Mesothelial cell of epicardium (in vitro differentiated cells): ENCODE measurements around the gene ERBIN. TPM values are rescaled to one million over a fixed set of nuclear protein-coding genes. Genes with fewer than 3 reads are reported as not detected.

Experiments used
- DNase-seq, 2 experiments: peaks; one replicate each; pipeline ENCODE4 v3.0.0; 2021; ENCODE audit warnings: low spot score in 2 of 2; ENCODE audit not compliant: unreplicated experiment in 2 of 2
- H3K27ac Mint-ChIP-seq: 2 replicates; pipeline ENCODE4 v1.8.0; 2021; ENCODE audit warnings: mixed read lengths
- H3K27me3 Mint-ChIP-seq: 2 replicates; pipeline ENCODE4 v1.8.0; 2021; ENCODE audit warnings: low read depth, mixed read lengths
- H3K36me3 Mint-ChIP-seq: 2 replicates; pipeline ENCODE4 v1.8.0; 2021; ENCODE audit warnings: mixed read lengths
- H3K4me1 Mint-ChIP-seq: 2 replicates; pipeline ENCODE4 v1.8.0; 2021; ENCODE audit warnings: mixed read lengths
- H3K4me3 Mint-ChIP-seq: 2 replicates; pipeline ENCODE4 v1.8.0; 2021; ENCODE audit warnings: mild to moderate bottlenecking, moderate library complexity, mixed read lengths
- H3K9me3 Mint-ChIP-seq: 2 replicates; pipeline ENCODE4 v1.8.0; 2021; ENCODE audit warnings: mixed read lengths
- total RNA-seq: library from RNA; stranded (reverse); gene quantifications from 3 replicates; pipeline ENCODE4 v1.2.1, GENCODE V29; 2021
- TF ChIP-seq, protein P1 (sequence below): fragments of 200-600 bp; sonication (generic); IDR thresholded peaks from one replicate; pipeline ENCODE4 v1.5.0; 2021; ENCODE audit warnings: antibody characterized with exemption; ENCODE audit not compliant: unreplicated experiment

Gene ERBIN
- total RNA-seq, 1 donor from 2014 or later = 81.8 TPM

DNA sequence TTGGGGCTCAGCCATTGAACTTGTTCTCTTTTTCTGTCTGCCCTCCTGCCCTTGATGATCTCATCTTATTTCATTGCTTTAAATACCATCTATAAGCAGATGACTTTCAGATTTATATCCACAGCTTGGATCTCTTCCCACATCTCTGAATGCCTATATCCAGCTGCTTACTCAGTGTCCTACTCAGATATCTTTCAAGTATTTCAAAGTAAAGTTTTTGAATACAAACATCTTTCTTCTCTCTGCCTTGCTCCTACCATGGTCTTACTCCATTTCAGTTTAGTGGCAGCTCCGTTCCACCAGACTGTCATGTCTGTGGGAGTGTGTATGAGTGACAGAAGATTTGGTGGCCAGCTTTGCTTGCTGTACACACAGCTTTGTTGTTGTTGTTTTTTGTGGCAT is 59.7 kb downstream of the ERBIN start:
- peaks cover 28% of the 10 kb centered on the region for H3K4me1 Mint-ChIP-seq
- no peaks in the 10 kb centered on the region for H3K27me3 Mint-ChIP-seq
- no peaks in the 10 kb centered on the region for H3K9me3 Mint-ChIP-seq
- H3K27ac Mint-ChIP-seq = peak overlapping the region; percentile 67
- no peak for DNase-seq
- TF ChIP-seq, protein P1, sequence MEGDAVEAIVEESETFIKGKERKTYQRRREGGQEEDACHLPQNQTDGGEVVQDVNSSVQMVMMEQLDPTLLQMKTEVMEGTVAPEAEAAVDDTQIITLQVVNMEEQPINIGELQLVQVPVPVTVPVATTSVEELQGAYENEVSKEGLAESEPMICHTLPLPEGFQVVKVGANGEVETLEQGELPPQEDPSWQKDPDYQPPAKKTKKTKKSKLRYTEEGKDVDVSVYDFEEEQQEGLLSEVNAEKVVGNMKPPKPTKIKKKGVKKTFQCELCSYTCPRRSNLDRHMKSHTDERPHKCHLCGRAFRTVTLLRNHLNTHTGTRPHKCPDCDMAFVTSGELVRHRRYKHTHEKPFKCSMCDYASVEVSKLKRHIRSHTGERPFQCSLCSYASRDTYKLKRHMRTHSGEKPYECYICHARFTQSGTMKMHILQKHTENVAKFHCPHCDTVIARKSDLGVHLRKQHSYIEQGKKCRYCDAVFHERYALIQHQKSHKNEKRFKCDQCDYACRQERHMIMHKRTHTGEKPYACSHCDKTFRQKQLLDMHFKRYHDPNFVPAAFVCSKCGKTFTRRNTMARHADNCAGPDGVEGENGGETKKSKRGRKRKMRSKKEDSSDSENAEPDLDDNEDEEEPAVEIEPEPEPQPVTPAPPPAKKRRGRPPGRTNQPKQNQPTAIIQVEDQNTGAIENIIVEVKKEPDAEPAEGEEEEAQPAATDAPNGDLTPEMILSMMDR = no peak
- no peak overlapping the region for H3K4me3 Mint-ChIP-seq
- peaks cover 10% of the 10 kb centered on the region for H3K36me3 Mint-ChIP-seq

DNA sequence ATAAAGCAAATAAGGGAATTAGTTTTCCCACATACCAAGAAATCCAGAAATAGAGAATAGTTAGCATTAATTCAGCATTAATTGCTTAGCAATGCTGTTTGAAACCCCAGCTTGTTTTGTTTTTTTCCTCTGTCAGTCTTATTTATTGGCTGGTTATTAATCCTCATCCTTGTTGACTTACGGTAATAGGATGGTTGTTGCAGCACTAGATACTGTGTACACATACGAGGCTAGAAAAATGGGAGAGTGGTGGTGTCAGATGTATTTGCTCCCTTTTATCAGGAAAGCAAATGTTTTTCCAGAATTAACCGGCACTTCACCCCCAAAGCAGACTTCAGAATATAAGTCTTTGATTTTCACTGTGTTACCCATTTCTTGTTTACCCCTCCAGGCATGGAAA is 60.4 kb downstream of the ERBIN start:
- Mint-ChIP-seq H3K4me3 (no peak overlapping the region), H3K4me1 (peaks cover 28% of the 10 kb centered on the region), H3K36me3 (peaks cover 9% of the 10 kb centered on the region), H3K27me3 (no peaks in the 10 kb centered on the region), H3K27ac (peak overlapping the region; percentile 40), H3K9me3 (no peaks in the 10 kb centered on the region)
- DNase-seq = no peak
- TF ChIP-seq, protein P1 = no peak

DNA sequence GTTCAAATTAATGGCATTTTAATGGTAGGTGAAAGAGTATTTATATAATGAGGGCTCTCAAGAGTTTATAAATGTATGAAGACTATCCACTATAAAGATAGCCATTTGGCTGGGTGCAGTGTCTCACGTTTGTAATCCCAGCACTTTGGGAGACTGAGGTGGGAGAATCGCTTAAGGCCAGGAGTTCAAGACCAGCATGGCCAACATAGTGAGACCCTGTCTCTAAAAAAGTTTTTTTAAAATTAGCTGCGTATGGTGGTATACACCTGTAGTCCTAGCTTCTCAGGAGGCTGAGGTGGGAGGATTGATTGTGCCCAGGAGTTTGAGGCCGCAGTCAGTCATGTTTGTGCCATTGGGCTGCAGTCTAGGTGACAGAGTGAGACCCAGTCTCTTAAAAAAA is 61.6 kb downstream of the ERBIN start:
- H3K9me3 Mint-ChIP-seq = no peaks in the 10 kb centered on the region
- DNase-seq = no peak
- TF ChIP-seq, protein P1 = no peak
- no peaks in the 10 kb centered on the region for H3K27me3 Mint-ChIP-seq
- peaks cover 24% of the 10 kb centered on the region for H3K4me1 Mint-ChIP-seq
- no peak overlapping the region for H3K4me3 Mint-ChIP-seq
- H3K36me3 Mint-ChIP-seq = peaks cover 8% of the 10 kb centered on the region
- no peak overlapping the region for H3K27ac Mint-ChIP-seq

DNA sequence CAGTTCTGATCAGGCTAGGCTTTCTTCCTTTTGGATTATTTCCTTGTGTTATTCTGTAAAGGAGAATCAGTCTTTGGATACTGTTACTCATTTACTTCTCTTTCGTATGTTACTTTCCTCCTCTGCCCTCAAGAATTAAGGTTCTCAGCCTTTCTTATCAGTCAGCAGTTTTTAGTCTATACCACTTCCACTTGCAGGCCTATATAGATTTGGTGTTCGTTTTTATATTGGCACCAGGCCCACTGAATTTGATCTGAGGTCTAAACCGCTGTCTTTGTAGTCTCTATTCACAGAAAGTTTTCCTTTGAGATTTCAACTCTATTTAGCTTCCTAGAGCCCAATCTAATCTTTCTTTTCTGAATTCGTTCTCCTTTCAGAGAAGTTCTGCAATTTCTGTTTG is 62.8 kb downstream of the ERBIN start:
- H3K27me3 Mint-ChIP-seq = no peaks in the 10 kb centered on the region

DNA sequence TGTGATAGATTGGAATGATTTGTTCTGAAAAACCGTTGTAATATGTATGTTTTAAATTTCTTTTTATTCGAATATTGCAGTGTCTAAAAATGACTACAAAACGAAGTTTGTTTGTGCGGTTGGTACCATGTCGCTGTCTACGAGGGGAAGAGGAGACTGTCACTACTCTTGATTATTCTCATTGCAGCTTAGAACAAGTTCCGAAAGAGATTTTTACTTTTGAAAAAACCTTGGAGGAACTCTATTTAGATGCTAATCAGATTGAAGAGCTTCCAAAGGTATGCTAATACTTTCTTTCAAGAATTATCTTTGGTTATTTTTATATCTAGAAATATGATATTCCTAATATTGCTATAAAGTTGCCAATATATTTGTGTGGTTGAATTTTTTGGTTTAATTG is 66.3 kb downstream of the ERBIN start:
- no peak overlapping the region for H3K4me3 Mint-ChIP-seq
- peaks cover 26% of the 10 kb centered on the region for H3K36me3 Mint-ChIP-seq
- no peaks in the 10 kb centered on the region for H3K9me3 Mint-ChIP-seq
- H3K27me3 Mint-ChIP-seq = no peaks in the 10 kb centered on the region
- peak overlapping the region; percentile 25 for H3K27ac Mint-ChIP-seq
- no peak for DNase-seq
- peaks cover 5% of the 10 kb centered on the region for H3K4me1 Mint-ChIP-seq
- TF ChIP-seq, protein P1 = no peak

More for the DNA sequence above, 62.8 kb downstream of the ERBIN start:
- no peaks in the 10 kb centered on the region for H3K9me3 Mint-ChIP-seq
- DNase-seq = no peak
- H3K36me3 Mint-ChIP-seq = peaks cover 8% of the 10 kb centered on the region
- H3K4me1 Mint-ChIP-seq = peaks cover 24% of the 10 kb centered on the region
- H3K27ac Mint-ChIP-seq = no peak overlapping the region
- no peak overlapping the region for H3K4me3 Mint-ChIP-seq
- TF ChIP-seq, protein P1 = no peak

DNA sequence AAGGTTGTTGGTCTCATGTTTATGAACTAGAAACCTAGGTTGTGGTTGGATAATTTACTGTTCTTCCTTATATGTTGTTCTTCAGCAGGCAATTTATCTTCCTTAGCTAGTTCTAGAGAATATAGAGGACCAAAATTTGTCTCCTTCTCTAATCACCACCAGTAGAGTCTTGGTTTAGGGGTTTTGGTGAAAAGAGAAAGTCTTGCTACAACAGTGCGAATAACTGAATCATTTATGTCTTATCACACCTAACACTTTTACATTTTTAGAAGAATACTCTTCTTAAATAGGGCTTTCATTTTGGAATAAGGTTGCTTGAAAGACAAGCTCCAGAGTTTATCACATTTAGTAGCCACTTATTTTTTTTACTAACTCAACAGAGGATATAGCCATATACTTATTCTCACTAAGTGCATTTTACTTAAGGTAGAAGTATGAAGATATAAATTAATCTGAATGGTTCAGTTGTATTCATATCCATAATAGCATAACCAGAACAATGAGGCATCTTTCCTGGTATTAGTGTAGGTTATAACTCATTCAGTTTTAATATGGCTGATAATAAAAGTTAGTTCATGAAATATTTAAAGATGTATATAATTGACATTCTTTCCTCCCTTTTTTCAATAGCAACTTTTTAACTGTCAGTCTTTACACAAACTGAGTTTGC is 67.9 kb downstream of the ERBIN start:
- no peaks in the 10 kb centered on the region for H3K9me3 Mint-ChIP-seq
- H3K36me3 Mint-ChIP-seq = peaks cover 22% of the 10 kb centered on the region
- peaks cover 1% of the 10 kb centered on the region for H3K4me1 Mint-ChIP-seq
- no peaks in the 10 kb centered on the region for H3K27me3 Mint-ChIP-seq
- no peak overlapping the region for H3K4me3 Mint-ChIP-seq
- DNase-seq = no peak
- TF ChIP-seq, protein P1 = no peak
- H3K27ac Mint-ChIP-seq = no peak overlapping the region
